ENCODE measurements around the gene ANKRD27.
"Not testable (repeated sequence)": the region's sequence is repeated elsewhere in the genome, so short reads cannot be mapped to it uniquely, and the experiment has no call there.

ANKRD27 gene

GRCh38 chr19:32676186-32676894 lies 1.4 kb upstream of the ANKRD27 start:
- no peak for TF ChIP-seq JUND (IDR thresholded peaks at IDR 0.05; ENCODE audit: low read depth)
- in situ Hi-C loops (cut with HindIII; ENCODE audit: low pct_unique_long_range_greater_than_20kb, low sequenced_read_pairs), result no loop called here
- no peak for DNase-seq (ENCODE audit: low read depth in 1 of 2, low spot score in 1 of 2)

- DNase-seq (ENCODE audit: low read depth in 1 of 2, low spot score in 1 of 2), result peak; percentile 43 to 84
- TF ChIP-seq JUND (IDR thresholded peaks at IDR 0.05; ENCODE audit: low read depth), result no peak
- in situ Hi-C loops (cut with HindIII; ENCODE audit: low pct_unique_long_range_greater_than_20kb, low sequenced_read_pairs), result no loop called here
Measured at GRCh38 chr19:32675720-32676185, 773 bp upstream of the ANKRD27 start, which contains the start of gene RGS9BP. Gene RGS9BP, plus strand, starts transcription at chr19:32675848. Its CDS starts 416 bp downstream, at chr19:32676264.

GRCh38 chr19:32674153-32674930 lies 638 bp downstream of the ANKRD27 start:
- in situ Hi-C loops (cut with HindIII; ENCODE audit: low pct_unique_long_range_greater_than_20kb, low sequenced_read_pairs), result no loop called here
- TF ChIP-seq JUND (IDR thresholded peaks at IDR 0.05; ENCODE audit: low read depth), result no peak
- no peak for DNase-seq (ENCODE audit: low read depth in 1 of 2, low spot score in 1 of 2)

GRCh38 chr19:32673573-32673972 lies 1.4 kb downstream of the ANKRD27 start:
- DNase-seq (ENCODE audit: low read depth in 1 of 2, low spot score in 1 of 2), result no peak
- in situ Hi-C loops (cut with HindIII; ENCODE audit: low pct_unique_long_range_greater_than_20kb, low sequenced_read_pairs), result no loop called here
- TF ChIP-seq JUND (IDR thresholded peaks at IDR 0.05; ENCODE audit: low read depth), result no peak

GRCh38 chr19:32672841-32673240 lies 2.1 kb downstream of the ANKRD27 start:
- no peak for TF ChIP-seq JUND (IDR thresholded peaks at IDR 0.05; ENCODE audit: low read depth)
- in situ Hi-C loops (cut with HindIII; ENCODE audit: low pct_unique_long_range_greater_than_20kb, low sequenced_read_pairs), result no loop called here
- DNase-seq (ENCODE audit: low read depth in 1 of 2, low spot score in 1 of 2), result no peak

- in situ Hi-C loops (cut with HindIII; ENCODE audit: low pct_unique_long_range_greater_than_20kb, low sequenced_read_pairs), result no loop called here
- TF ChIP-seq JUND (IDR thresholded peaks at IDR 0.05; ENCODE audit: low read depth), result no peak
- no peak for DNase-seq (ENCODE audit: low read depth in 1 of 2, low spot score in 1 of 2)
Measured at GRCh38 chr19:32671883-32672593, 2.9 kb downstream of the ANKRD27 start.

GRCh38 chr19:32669310-32669709 lies 5.7 kb downstream of the ANKRD27 start:
- in situ Hi-C loops (cut with HindIII; ENCODE audit: low pct_unique_long_range_greater_than_20kb, low sequenced_read_pairs), result no loop called here
- DNase-seq (ENCODE audit: low read depth in 1 of 2, low spot score in 1 of 2), result no peak
- no peak for TF ChIP-seq JUND (IDR thresholded peaks at IDR 0.05; ENCODE audit: low read depth)

- TF ChIP-seq JUND (IDR thresholded peaks at IDR 0.05; ENCODE audit: low read depth), result no peak
- in situ Hi-C loops (cut with HindIII; ENCODE audit: low pct_unique_long_range_greater_than_20kb, low sequenced_read_pairs), result no loop called here
- no peak for DNase-seq (ENCODE audit: low read depth in 1 of 2, low spot score in 1 of 2)
Measured at GRCh38 chr19:32666084-32666483, 8.9 kb downstream of the ANKRD27 start.

GRCh38 chr19:32662186-32662585 lies 12.8 kb downstream of the ANKRD27 start:
- TF ChIP-seq JUND (IDR thresholded peaks at IDR 0.05; ENCODE audit: low read depth), result no peak
- DNase-seq (ENCODE audit: low read depth in 1 of 2, low spot score in 1 of 2), result no peak
- in situ Hi-C loops (cut with HindIII; ENCODE audit: low pct_unique_long_range_greater_than_20kb, low sequenced_read_pairs), result no loop called here

GRCh38 chr19:32661318-32661717 lies 13.7 kb downstream of the ANKRD27 start:
- in situ Hi-C loops (cut with HindIII; ENCODE audit: low pct_unique_long_range_greater_than_20kb, low sequenced_read_pairs), result no loop called here
- no peak for DNase-seq (ENCODE audit: low read depth in 1 of 2, low spot score in 1 of 2)
- no peak for TF ChIP-seq JUND (IDR thresholded peaks at IDR 0.05; ENCODE audit: low read depth)

GRCh38 chr19:32658527-32658926 lies 16.5 kb downstream of the ANKRD27 start:
- DNase-seq (ENCODE audit: low read depth in 1 of 2, low spot score in 1 of 2), result no peak
- no peak for TF ChIP-seq JUND (IDR thresholded peaks at IDR 0.05; ENCODE audit: low read depth)
- in situ Hi-C loops (cut with HindIII; ENCODE audit: low pct_unique_long_range_greater_than_20kb, low sequenced_read_pairs), result no loop called here

GRCh38 chr19:32658075-32658474 lies 16.9 kb downstream of the ANKRD27 start:
- no peak for TF ChIP-seq JUND (IDR thresholded peaks at IDR 0.05; ENCODE audit: low read depth)
- no peak for DNase-seq (ENCODE audit: low read depth in 1 of 2, low spot score in 1 of 2)
- in situ Hi-C loops (cut with HindIII; ENCODE audit: low pct_unique_long_range_greater_than_20kb, low sequenced_read_pairs), result no loop called here

GRCh38 chr19:32656379-32656778 lies 18.6 kb downstream of the ANKRD27 start:
- in situ Hi-C loops (cut with HindIII; ENCODE audit: low pct_unique_long_range_greater_than_20kb, low sequenced_read_pairs); DNase-seq (ENCODE audit: low read depth in 1 of 2, low spot score in 1 of 2): not testable (repeated sequence)

Measured in T47D (cell line).